22Rv1 (cell line): ENCODE data around the gene GARIN5B.

Experiments used
- ZFX ChIP-seq: fragments of 450-650 bp; IDR thresholded peaks from 2 replicates; pipeline ENCODE4 v1.6.1; 2017; ENCODE audit warnings: antibody characterized with exemption, borderline replicate concordance
- TF ChIP-seq, protein P1 (sequence below): fragments of 450-650 bp; IDR thresholded peaks from 2 replicates; pipeline ENCODE4 v1.5.1; 2017; ENCODE audit warnings: mild to moderate bottlenecking

DNA sequence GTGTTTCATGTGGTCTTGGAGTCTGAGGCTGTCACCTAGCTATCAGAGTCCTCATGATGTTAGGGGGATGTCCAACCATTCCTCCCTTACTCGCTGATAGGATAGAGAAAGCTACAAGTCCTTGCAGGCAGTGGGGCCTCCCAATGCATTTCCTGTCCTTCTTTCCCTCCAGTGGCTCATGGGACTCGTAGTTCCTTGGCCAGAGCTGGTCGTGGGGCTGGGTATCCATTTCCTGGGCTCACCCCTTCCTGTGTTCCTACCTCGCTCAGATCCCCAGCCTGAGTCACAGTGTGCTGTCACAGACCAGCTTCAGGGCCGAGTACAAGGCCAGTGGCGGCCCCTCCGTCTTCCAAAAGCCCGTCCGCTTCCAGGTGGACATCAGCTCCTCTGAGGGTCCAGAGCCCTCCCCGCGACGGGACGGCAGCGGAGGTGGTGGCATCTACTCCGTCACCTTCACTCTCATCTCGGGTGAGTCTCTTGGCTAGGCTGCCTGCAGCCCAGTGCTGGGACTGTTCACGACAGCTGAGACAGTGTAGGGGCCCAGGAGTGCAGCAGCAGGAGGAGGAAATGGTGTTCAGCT is 57.0 kb downstream of the GARIN5B start:
- TF ChIP-seq, protein P1, sequence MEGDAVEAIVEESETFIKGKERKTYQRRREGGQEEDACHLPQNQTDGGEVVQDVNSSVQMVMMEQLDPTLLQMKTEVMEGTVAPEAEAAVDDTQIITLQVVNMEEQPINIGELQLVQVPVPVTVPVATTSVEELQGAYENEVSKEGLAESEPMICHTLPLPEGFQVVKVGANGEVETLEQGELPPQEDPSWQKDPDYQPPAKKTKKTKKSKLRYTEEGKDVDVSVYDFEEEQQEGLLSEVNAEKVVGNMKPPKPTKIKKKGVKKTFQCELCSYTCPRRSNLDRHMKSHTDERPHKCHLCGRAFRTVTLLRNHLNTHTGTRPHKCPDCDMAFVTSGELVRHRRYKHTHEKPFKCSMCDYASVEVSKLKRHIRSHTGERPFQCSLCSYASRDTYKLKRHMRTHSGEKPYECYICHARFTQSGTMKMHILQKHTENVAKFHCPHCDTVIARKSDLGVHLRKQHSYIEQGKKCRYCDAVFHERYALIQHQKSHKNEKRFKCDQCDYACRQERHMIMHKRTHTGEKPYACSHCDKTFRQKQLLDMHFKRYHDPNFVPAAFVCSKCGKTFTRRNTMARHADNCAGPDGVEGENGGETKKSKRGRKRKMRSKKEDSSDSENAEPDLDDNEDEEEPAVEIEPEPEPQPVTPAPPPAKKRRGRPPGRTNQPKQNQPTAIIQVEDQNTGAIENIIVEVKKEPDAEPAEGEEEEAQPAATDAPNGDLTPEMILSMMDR: no peak
- no peak for TF ChIP-seq ZFX
